Fibroblast of upper back skin (primary cell): ENCODE data around the gene RPL28.

ENCODE experiments used
- DNase-seq: peaks from one replicate; pipeline ENCODE4 v3.0.0-alpha.2; 2013

The RPL28 gene

DNA sequence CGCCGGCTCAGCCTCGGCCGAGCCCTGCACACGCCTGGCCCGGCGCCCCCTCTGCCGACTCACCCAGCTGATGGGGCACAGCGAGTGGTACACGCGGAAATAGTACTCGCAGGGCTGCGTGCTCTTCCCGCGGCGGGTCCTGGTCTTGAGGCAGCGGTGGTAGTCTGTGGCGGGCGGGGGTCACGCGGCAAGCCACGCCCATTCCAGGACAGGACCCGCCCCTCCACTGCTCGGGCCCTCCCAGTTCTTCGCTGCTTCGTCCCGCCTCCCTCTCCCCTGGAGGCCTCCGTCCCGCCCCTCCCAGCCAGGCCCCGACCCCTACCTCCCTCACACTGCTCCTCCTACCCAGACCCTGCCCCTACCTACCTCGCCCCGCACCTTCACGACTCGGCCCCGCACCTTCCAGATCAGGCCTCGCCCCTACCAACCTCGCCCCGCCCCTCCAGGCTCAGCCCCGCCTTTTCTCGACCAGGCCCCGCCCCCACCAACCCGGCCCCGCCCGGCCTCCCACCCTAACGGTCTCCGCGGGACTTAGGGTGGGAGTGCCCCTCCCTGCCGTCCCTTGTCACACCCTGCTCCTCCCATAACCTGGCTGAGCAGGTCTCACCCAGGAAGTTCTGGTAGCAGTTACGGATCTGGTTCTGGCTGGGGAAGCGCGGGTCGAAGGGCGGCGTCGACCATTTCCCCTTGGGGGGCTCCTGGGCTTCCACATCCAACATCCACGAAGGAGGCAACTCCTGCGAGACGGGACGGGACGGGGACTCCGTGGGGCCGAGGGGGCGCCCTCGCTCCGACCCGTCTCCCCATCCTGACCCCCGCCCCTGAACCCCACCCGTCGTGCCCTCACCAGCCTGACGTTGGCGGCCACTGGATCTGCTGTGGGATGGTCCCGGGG is 31.7 kb upstream of the RPL28 start:
- DNase-seq: peak; percentile 45

DNA sequence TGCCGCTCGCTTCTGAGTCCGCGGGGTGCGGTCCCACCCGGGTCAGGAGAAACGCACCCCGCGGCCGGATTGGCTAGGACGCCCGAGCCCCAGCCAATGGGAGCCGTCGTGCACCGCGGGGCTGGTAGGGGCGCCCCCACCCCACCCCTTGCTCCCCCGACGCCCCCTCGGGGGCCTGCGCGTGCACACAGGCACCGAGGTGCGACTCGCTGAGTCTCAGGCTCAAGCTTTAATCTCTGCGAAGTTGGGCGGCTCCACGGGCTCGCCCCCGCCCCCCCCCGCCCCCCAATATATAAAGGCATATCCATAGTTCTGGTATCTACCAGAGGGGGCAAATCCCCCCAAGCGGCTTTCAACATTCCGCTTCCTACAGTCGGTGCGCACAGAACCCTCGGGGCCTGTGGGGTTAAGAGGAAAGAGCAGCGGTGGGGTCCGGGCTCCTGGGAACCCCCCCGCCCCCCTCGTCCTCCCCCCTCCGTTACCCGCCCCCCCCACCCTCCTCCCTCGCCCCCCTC is 31.0 kb upstream of the RPL28 start, which contains the start of gene COX6B2:
TSS of gene COX6B2 (minus strand) at position 22 of the 515 bp plus-strand sequence. CDS start 198 bp downstream, outside the sequence.
- DNase-seq: no peak

DNA sequence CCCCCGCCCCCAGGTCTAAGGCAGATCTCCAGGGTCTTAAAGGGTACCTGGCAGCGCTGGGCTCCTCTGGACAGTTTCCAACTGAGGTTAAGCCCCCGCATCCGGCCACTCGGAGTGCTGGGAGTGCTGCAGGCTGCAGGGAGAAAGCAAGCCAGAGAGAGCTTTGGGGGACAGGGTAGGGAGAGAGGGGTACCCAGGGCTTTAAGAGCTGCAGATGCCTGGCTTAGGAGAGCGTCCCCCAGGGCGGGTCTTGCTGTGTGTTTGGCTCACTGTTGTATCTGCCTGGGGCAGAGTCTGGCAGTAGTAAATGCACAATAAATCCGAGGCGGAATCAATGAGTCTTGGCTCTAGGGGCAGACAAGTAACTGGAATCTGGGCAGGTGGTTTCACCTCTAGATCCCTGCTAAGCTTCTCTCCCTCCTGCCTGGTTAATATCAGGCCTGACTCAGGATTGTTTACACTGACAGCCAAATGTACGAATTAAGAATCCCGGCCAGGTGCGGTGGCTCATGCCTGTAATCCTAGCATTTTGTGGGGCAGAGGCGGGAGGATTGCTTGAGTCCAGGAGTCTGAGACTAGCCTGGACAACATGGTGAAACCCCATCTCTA is 30.4 kb upstream of the RPL28 start:
- no peak for DNase-seq

DNA sequence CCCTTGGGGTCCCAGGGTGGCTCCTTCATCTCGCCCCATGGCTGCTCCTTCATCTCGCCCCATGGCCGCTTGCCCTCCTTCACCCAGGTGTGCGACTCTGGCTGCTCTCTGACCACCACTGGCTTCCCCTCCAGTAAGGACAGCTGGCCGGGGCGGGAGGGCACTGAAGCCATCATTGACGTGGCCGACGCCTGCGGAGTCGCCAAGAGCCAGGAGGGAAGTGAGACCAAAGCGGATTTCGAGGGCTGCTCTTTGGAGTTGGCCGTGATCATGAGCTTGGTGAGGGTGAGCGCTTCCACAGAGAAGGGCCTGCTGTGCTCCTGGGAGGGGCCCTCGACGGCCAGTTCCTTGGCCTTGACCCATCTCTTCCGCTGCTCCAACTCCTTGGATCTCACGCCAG is 27.2 kb upstream of the RPL28 start:
- DNase-seq: no peak

DNA sequence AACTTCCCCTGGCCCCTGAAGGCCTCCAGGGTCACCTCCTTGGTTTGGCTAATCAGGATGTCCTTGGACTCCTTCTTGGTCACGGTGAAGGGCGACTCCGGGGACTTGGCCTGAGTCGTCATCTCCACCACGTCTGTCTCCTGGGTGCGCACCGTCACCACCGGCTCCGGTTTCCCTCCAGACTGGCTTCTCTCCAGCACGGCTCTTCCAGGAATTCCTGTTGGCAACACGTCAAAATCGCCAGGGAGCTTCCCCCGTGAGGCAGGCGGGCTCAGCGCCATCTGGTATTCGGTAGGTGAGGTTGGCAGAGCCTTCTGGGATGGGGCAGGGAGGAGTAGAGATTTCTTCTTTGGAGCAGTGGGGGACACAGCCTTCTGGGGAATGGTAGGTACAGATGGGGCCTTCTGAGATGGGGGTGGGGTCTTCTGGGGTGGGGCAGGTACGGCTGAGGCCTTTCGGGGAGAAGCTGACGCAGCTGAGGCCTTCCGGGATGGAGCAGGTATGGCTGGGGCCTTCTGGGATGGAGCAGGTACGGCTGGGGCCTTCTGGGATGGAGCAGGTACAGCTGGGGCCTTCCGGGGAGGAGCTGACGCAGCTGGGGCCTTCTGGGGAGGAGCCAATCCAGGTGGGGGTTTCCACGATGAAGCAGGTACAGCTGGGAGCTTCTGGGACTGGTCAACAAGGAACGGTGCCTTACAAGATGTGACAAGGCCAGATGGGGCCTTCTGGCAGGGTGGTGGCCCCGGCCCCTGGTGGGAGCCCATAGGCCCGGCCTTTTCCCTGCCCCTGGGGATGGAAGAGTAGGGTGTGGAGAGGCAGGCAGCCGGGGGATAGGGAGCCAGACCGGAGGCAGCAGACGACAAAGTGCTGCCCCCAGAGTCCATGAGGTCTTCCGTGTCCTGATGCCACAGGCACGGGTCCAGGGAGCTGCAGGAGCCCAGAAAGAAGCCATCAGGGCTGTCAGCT is 26.5 kb upstream of the RPL28 start:
- DNase-seq: no peak

DNA sequence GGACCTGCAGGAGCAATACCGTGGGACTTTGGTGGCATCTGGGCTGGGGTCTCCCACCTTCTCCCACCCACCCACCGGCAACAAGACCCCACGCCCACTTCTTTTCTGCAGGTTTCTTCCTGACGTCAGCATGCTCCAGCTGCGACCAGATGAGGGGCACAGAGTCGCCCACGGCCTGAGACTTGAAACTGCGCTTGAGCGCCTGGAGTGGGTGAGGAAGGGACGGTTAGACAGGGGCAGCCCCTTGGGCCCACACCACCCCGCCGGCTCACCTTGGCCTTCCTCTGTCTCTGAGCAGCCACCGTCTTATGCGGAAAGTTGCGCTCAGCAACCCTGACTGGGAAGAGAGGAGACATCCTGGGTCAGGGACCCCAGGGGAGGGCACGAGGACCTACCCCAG is 24.8 kb upstream of the RPL28 start:
- DNase-seq: no peak

DNA sequence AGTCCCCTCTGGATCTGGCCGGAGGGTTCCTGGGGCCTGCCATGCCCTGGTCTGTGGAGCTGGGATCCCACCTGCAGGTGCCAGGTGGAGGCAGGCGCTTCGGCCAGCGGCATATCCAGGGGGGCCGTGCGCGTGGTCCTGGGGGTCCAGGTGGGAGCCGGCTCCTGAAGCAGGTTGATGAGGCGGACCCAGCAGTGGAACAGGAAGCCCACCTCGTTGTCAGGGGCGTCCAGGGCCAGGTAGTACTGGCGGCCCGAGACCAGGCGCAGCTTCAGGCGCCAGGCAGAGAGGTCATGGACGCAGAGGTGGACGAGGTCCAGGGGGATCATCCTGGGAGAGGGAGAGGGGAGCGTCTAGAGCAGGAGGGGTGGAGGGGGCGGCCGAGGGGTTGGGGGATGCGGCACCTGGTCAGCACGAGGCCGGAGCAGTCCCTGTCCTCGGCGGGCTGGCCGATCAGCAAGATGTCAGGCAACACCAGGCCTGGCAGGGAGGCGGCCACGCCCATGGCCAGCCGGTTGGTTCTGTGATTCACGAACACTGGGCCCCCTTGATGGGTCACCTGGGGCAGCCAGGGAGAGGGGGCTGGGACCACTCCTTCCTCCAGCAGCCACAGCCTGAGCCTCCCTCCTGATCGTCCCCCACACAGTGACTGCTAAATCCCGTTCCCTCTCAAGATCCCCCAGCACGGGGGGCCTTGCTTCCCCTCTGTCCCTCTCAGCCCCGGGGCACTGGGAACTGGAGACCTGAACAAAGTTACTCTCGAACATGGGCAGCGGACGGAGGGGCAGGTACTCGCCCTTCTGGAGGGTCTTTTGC is 23.4 kb upstream of the RPL28 start:
- DNase-seq: no peak

DNA sequence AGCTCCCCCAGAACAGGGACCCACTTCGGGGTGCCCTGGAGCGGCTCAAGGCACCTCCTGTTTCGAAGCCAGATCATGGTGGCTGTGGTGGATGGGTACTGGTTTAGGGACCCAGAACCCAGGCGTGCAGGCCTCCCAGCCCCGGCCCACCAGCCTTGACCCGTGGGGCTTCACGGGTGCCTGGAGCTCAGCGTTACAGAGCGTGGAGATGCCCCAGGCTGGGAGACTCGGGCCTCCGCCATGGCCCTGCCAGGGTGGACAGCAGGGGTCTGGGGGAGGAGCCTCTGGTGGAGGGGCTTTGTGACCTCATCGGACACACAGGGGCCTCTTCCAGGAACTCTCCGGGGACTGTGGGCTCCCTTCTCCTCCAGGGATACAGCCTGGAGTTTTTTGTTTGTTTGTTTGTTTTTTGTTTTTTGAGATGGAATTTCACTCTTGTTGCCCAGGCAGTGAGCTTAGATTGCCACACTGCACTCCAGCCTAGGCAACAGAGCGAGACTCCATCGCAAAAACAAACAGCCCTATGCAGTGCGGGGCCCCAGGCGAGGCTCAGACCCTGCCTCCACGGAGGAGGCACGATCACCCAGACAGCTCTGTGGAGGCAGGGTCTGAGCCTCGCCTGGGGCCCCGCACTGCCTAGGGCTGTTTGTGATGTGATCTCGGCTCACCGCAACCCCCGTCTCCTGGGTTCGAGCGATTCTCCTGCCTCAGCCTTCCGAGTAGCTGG is 22.6 kb upstream of the RPL28 start, which contains the start of gene GARIN5B:
TSS of gene GARIN5B (minus strand) at position 271 of the 727 bp plus-strand sequence. CDS start at position 77, 194 bp downstream.
- no peak for DNase-seq

DNA sequence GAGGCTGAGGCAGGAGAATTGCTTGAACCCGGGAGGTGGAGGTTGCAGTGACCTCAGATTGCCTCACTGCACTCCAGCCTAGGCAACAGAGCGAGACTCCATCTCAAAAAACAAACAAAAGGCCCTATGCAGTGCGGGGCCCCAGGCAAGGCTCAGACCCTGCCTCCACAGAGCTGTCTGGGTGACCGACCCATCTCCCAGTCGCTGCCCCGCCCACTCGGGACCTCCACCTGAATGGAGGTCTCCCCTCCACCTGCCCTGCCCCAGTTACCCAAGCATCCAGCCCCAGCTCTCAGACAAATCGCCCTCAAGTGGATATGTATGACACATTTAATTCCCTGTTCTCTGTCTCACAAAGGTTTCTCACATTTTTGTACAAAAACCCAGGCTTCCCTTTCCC is 20.5 kb upstream of the RPL28 start:
- no peak for DNase-seq

DNA sequence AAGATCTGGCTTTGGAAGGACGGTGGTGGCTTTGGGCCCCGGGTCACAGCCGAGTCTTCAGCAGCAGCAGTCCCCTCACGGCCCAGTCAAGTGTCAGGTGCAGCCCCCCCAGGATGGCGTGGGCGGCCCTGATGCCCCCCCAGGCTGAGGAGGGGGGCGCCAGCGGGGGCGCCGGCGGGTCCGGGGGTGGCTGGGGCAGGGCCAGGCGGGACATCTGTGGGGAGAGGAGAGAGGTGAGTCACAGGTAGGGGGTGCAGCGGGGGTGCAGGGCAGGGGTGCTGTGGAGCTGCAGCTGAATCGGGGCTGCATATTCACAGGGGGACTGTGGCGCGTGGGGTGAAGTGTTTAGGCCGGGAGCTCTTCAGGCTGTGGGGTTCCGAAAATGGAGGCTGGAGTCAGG is 19.8 kb upstream of the RPL28 start:
- DNase-seq: no peak

DNA sequence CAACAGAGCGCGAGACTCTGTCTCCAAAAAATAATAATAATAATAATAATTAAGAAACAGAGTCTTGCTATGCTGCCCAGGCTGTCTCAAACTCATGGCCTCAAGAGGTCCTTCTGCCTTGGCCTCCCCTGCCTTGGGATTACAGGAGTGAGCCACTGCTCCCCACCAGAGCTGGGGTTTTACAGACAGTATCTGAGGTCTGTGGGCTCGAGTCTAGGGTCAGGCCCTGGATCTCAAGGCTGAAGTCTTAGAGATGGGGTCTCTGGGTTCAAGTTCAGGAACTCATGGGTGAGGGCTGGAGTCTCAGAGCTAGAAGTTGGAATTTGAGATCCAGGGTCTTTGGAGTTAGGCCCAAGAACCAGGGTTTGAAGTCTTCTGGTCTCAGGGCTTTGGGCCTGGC is 18.9 kb upstream of the RPL28 start:
- no peak for DNase-seq

DNA sequence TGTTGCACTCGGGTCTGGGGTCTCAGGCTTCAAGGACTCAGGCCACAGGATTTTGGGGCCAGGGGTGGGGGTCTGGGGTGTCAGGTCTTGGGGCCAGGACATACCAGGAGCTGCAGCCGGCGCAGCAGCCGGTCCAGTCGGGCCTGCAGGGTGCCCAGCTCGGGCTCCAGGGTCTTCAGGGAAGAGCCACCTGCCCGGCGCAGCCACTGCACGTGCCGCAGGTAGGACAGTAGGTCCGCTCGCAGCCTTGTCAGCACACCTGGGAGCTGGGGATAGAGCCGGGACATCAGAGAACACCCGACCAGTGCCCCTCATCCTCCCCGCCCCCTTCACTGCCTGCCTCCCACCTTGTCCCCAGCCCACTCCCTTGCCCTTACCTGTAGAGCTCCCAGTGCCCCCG is 17.6 kb upstream of the RPL28 start:
- no peak for DNase-seq

DNA sequence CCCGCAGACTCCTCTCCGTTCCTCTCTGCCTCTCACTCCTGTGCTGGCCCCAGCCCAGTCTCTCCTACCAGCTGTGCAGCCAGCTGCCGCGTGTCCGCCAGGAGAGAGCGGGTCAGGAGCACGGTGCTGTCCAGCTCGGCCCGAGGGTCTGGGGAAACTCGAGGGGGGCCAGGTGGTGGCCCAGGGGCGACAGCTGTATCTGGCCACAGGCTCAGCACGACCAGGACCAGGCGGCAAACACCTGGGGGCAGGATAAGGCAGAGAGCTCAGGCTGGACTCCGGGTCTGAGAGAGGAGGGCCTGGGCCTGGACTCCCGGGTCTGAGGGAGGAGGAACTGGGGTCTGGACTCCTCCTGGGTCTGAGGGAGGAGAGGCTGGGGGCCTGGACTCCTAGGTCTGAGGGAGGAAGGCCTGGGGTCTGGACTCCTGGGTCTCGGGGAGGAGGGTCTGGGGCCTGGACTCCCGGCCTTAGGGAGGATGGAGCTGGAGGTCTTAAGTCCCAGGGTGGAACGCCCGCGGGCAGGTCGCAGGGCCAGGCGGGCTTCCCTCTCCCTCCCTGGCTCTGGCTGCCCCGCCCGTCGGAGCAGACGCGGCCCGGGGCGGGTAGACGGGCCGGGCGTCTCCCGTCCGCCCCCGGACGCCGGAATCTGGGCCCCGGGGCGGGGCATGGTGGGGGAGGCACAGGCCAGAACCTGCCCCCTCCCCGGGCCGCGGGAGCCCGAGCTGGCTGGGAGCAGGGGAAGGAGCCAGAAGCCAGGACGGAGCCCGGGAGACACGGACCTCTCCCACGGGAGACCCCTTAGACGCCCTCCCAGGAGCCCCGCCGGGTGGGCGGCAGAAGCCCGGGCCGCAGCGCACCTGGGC is 16.8 kb upstream of the RPL28 start:
- DNase-seq: peak; percentile 63

DNA sequence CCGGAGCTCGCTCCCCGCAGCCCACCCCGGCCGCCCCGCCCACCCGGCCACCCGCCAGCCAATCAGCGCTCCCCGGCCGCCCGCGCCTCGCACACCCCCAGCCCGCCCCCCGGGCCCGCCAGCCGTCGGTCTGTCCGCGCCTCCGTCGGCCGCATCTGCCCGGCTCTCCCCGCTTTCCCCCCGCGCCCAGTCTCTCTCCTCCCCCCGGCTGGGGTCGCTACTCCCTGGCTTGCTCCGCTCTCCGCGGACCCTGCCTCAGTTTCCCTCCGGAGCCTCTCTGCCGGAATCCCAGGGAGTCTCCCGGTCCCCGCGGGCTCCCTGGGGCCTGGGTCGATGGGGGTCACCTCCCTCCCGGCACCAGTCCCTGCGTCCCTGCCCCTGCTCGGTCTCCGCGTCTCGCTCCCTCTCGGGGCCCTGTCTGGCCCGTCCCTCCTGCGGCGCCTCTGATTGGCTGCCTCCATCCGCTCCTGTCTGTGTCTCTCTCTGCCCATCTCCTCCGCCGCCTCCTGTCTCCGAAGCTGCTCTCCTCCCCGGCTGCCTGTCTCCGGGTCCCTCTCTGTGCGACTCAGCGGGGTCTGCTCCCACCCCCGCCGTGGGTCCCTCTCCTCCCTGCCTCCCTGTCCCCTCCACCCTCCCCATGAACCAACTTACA is 16.0 kb upstream of the RPL28 start:
- peak; percentile 76 for DNase-seq

DNA sequence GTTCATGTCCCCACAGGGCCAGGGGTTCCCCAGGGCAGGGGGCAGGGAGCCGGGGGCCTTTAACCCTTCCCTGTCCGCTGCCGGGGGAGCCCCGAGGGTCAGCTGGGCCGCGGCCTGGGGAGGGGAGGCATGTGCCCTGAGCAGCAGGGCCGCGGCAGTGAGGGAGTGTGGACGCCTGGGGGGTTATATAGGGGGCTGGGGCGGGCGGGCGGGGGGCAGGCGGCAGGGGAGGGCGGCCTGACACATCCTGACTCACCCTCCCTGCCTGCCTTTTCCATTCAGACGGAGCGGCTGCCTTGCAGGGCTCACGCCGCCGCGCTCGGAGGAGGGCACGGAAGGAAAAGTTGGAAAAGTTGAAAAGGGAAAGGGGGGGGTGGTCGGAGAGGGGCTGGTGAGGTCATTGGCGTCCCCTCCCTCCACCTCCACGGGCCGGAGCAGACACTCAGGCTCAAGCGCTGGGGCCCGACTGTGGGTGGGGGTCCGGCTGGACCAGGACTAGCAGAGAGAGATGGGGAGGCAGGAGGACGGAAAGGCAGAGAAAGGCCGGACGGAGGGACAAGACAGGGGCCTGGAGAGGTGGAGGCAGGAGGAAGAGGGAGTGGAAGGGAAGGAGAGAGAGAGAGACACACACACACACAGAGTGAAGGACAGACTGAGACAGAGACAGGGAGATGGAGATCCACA is 15.3 kb upstream of the RPL28 start, which contains the start of gene IL11:
TSS of gene IL11 (minus strand) at position 159 of the 684 bp plus-strand sequence. CDS start at position 6, 153 bp downstream.
- peak; percentile 79 for DNase-seq

DNA sequence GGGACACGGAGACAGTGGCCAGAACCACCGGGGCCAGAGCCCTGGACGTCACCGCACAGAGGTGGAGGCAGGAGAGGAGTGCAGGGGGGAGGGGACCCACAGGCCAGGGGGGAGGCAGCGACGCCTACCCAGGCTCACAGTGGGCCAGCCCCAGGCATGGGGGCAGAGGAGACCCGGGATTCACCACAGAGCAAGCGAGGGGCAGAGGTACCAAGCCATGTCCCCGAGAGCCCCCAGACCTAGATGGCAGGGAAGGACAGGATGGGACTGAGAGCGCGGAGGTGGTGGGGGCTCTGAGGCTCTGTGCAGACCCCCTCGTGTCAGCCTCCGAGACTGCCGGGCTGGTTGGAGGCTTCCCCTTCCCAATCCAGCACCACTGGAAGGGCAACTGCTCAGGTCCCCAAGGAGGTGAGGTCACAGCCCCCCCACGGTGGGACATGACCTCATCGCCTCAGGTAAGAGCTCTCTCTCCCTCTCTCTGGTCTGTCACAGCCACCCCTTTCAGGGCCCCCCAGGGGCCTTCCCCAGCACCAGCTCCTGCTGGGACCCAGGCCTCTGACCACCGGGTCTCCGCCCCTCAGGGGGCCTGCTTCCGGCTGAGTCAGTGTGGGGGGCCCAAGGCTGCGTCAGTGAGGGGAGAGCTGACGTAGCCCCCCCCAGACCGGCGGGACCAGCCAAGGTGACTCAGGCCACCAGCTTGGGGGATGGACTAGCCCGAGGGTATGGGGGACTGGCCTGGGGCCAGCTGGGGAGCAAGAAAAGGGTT is 13.2 kb upstream of the RPL28 start:
- DNase-seq: peak; percentile 78

DNA sequence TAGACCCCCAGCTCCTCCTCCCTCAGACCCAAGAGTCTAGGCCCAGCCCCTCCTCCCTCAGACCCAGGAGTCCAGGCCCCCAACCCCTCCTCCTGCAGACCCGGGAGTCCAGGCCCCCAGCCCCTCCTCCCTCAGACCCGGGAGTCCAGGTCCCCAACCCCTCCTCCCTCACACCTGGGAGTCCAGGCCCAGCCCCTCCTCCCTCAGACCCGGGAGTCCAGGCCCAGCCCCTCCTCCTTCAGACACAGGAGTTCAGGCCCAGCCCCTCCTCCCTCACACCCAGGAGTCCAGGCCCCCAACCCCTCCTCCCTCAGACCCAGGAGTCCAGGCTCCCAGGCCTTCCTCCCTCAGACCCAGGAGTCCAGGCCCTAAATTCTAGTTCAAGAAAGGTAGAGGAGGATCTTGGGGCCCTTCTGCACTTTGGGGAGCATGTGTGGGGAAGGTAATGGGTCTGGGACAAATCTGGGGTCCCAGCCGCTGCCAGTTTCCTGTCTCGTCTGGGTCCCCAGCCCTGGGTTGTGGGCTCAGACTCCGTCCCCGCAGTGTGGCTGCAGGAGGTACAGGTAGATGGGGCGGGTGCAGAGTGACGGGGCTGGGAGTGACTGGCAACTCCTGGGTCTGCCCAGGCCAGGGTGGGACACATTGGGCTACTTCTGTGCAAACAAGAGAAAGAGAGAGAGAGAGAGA is 12.3 kb upstream of the RPL28 start:
- DNase-seq: no peak
